AG04449 (cell line): ENCODE measurements around the gene ATP6V1E1.

ENCODE experiments used
- CTCF ChIA-PET: fragments of 350-600 bp; formaldehyde crosslinking; extraction: SDS; loops from one replicate; lab custom pipeline; 2021; ENCODE audit warnings: antibody characterized with exemption; lab: Yijun Ruan, JAX
- POLR2A ChIA-PET: fragments of 400-600, 350-600 bp; formaldehyde crosslinking; extraction: SDS; loops from one replicate; lab custom pipeline; 2020; ENCODE audit warnings: antibody characterized with exemption, inconsistent platforms; lab: Yijun Ruan, JAX
- DNase-seq: peaks from one replicate; pipeline ENCODE4 v3.0.0-alpha.2; 2010; ENCODE audit warnings: low read depth, low spot score
- H3K4me3 ChIP-seq: 2 replicates; pipeline ENCODE4 v1.5.1; 2011; ENCODE audit warnings: low read depth, mild to moderate bottlenecking, control low read depth, low read length
- CTCF ChIP-seq: IDR thresholded peaks from one replicate; pipeline ENCODE4 v1.5.1; 2011; ENCODE audit warnings: mild to moderate bottlenecking, moderate library complexity, low read length, control low read depth, inconsistent platforms; ENCODE audit not compliant: insufficient read depth; ENCODE audit errors: missing control alignments

Gene ATP6V1E1

DNA sequence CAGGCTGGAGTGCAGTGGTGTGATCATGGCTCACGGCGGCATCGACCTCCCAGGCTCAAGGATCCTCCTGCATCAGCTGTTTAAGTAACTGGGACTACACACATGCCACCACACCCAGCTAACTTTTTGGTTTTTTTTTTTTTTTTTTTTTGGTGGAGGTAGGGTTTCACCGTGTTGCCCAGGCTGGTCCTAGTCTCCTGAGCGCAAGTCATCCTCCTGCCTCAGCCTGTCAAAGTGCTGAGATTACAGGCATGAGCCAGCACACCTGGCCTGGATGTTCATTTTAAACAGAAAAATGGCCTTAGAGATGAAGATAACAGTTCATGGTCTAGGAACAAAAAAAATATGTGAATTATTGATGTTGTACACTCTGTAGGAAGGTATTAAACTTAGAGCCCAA is 78.9 kb downstream of the ATP6V1E1 start:
- CTCF ChIA-PET = no interaction called here
- DNase-seq = no peak
- no peak overlapping the region for H3K4me3 ChIP-seq
- POLR2A ChIA-PET = interaction anchor here (0.6 kb wide), 1 partner anchor 136 kb away, joined by 3 read pairs; no protein-coding TSS in a partner anchor
- no peak for TF ChIP-seq CTCF

- no peak for TF ChIP-seq CTCF
- POLR2A ChIA-PET = interaction anchor here (0.6 kb wide), 1 partner anchor 136 kb away, joined by 3 read pairs; no protein-coding TSS in a partner anchor
- no peak for DNase-seq
- no peak overlapping the region for H3K4me3 ChIP-seq
- CTCF ChIA-PET = interaction anchor here (1.3 kb wide), 1 partner anchor 10 kb away, joined by 3 read pairs; no protein-coding TSS in a partner anchor
Measured at GRCh38 chr22:17549183-17549582, 79.4 kb downstream of the ATP6V1E1 start.

DNA sequence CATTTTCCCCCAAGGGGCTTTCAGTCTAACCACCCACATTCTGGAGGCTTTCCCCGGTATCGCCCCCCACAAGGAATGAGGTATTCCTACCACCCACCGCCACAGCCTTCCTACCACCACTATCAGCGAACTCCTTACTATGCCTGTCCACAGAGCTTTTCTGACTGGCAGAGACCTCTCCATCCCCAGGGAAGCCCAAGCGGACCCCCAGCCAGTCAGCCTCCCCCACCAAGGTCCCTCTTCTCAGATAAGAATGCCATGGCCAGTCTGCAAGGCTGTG is 79.9 kb downstream of the ATP6V1E1 start:
- DNase-seq = no peak
- no peak for TF ChIP-seq CTCF
- CTCF ChIA-PET = interaction anchor here (1.3 kb wide), 1 partner anchor 10 kb away, joined by 3 read pairs; no protein-coding TSS in a partner anchor
- POLR2A ChIA-PET = no interaction called here
- H3K4me3 ChIP-seq = no peak overlapping the region

DNA sequence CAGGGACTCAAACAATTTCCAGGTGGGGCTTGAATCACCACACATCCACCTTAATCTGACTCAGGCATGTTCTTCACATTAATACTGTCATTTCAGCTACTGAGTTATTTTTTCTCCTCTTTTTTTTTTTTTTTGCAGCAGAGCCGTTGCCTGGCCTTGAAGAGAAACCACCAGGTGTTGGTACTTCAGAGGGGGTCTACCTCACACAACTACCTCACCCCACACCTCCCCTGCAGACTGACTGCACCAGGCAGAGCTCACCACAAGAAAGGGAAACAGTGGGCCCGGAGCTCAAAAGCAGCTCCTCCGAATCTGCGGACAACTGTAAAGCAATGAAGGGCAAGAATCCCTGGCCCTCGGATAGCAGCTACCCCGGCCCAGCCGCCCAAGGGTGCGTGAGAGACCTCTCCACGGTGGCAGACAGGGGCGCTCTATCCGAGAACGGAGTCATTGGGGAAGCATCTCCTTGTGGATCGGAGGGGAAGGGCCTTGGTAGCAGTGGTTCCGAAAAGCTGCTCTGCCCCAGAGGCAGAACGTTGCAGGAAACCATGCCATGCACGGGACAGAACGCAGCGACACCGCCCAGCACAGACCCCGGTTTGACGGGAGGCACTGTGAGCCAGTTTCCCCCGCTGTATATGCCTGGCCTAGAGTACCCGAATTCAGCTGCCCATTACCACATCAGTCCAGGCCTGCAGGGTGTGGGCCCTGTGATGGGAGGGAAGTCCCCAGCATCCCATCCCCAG is 80.4 kb downstream of the ATP6V1E1 start:
- no peak for DNase-seq
- POLR2A ChIA-PET = no interaction called here
- no peak for TF ChIP-seq CTCF
- no peak overlapping the region for H3K4me3 ChIP-seq
- CTCF ChIA-PET = interaction anchor here (1.3 kb wide), 1 partner anchor 11 kb away, joined by 3 read pairs; no protein-coding TSS in a partner anchor

DNA sequence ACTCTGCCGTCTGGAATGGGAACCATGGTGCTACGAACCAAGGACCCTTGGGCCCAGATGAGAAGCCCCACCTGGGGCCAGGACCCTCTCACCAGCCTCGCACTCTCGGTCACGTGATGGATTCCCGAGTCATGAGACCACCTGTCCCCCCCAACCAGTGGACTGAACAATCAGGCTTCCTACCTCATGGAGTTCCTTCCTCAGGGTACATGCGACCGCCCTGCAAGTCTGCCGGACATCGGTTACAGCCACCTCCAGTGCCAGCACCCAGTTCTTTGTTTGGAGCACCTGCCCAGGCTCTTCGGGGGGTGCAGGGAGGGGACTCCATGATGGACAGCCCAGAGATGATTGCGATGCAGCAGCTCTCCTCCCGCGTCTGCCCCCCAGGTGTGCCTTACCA is 86.1 kb downstream of the ATP6V1E1 start:
- TF ChIP-seq CTCF = no peak
- ChIA-PET CTCF (interaction anchor here (1.7 kb wide), 1 partner anchor 16 kb away, joined by 4 read pairs; no protein-coding TSS in a partner anchor), POLR2A (no interaction called here)
- no peak overlapping the region for H3K4me3 ChIP-seq
- DNase-seq = no peak
